ENCODE data around the gene SMPD2. TPM values are rescaled to one million over a fixed set of nuclear protein-coding genes. Genes with fewer than 3 reads are reported as not detected.

Gene SMPD2
- total RNA-seq, 4 donors from 2014 or later, result 20.6 to 34.5 (median 26.8) TPM

GRCh38 chr6:109466212-109466923 is 25.8 kb downstream of the SMPD2 start:
- no peak overlapping the region for H3K4me3 ChIP-seq
- DNase-seq, result no peak
- H3K9me3 ChIP-seq, result no peaks in the 10 kb centered on the region
- peaks cover 0 to 58% (median 0%) of the 10 kb centered on the region in 3 donors for H3K36me3 ChIP-seq
- H3K27me3 ChIP-seq, result no peaks in the 10 kb centered on the region
- peak overlapping the region in 2 of 4 donors; percentile 58 to 64 for H3K27ac ChIP-seq
- peaks cover 0 to 12% (median 0%) of the 10 kb centered on the region in 4 donors for H3K4me1 ChIP-seq
- no peak for TF ChIP-seq POLR2A (IDR thresholded peaks at IDR 0.05)
- no peak for TF ChIP-seq CTCF (IDR thresholded peaks at IDR 0.05)

GRCh38 chr6:109467696-109468095 is 27.2 kb downstream of the SMPD2 start:
- H3K4me3 ChIP-seq, result no peak overlapping the region
- H3K27me3 ChIP-seq, result no peaks in the 10 kb centered on the region
- peaks cover 0 to 12% (median 5%) of the 10 kb centered on the region in 4 donors for H3K4me1 ChIP-seq
- no peak for DNase-seq
- H3K27ac ChIP-seq, result no peak overlapping the region
- peaks cover 0 to 60% (median 0%) of the 10 kb centered on the region in 3 donors for H3K36me3 ChIP-seq
- TF ChIP-seq POLR2A (IDR thresholded peaks at IDR 0.05) (no peak), CTCF (IDR thresholded peaks at IDR 0.05) (no peak)
- no peaks in the 10 kb centered on the region for H3K9me3 ChIP-seq

- Histone ChIP-seq H3K9me3 (no peaks in the 10 kb centered on the region), H3K4me1 (peaks cover 0 to 12% (median 6%) of the 10 kb centered on the region in 4 donors), H3K4me3 (no peak overlapping the region), H3K27ac (no peak overlapping the region), H3K27me3 (no peaks in the 10 kb centered on the region), H3K36me3 (peaks cover 0 to 80% (median 0%) of the 10 kb centered on the region in 3 donors)
- no peak for DNase-seq
- TF ChIP-seq POLR2A (IDR thresholded peaks at IDR 0.05), result no peak
- no peak for TF ChIP-seq CTCF (IDR thresholded peaks at IDR 0.05)
Observed at GRCh38 chr6:109469591-109470189, 29.2 kb downstream of the SMPD2 start.

- H3K9me3 ChIP-seq, result no peaks in the 10 kb centered on the region
- TF ChIP-seq CTCF (IDR thresholded peaks at IDR 0.05), result no peak
- TF ChIP-seq POLR2A (IDR thresholded peaks at IDR 0.05), result no peak
- no peak overlapping the region for H3K4me3 ChIP-seq
- no peak for DNase-seq
- H3K4me1 ChIP-seq, result peaks cover 0 to 10% (median 6%) of the 10 kb centered on the region in 4 donors
- H3K27me3 ChIP-seq, result no peaks in the 10 kb centered on the region
- H3K36me3 ChIP-seq, result peaks cover 0 to 81% (median 0%) of the 10 kb centered on the region in 3 donors
- H3K27ac ChIP-seq, result no peak overlapping the region
Observed at GRCh38 chr6:109471105-109471810, 30.7 kb downstream of the SMPD2 start.

GRCh38 chr6:109472132-109472995 is 31.8 kb downstream of the SMPD2 start:
- Histone ChIP-seq H3K27ac (no peak overlapping the region), H3K4me1 (peaks cover 0 to 11% (median 4%) of the 10 kb centered on the region in 4 donors), H3K9me3 (no peaks in the 10 kb centered on the region), H3K27me3 (no peaks in the 10 kb centered on the region), H3K36me3 (peaks cover 0 to 77% (median 0%) of the 10 kb centered on the region in 3 donors), H3K4me3 (no peak overlapping the region)
- peak in 1 of 3 donors; percentile 56 for DNase-seq
- TF ChIP-seq POLR2A (IDR thresholded peaks at IDR 0.05) (no peak), CTCF (IDR thresholded peaks at IDR 0.05) (no peak)

All from Peyer's patch (tissue), 4 donors.